ENCODE results near the gene NOS1. TPM values are rescaled to one million over a fixed set of nuclear protein-coding genes. Genes with fewer than 3 reads are reported as not detected.

The NOS1 gene
- total RNA-seq (not detected in 2 replicates), polyA plus RNA-seq (not detected in 2 replicates), polyA minus RNA-seq (not detected in 2 replicates), Bru-seq, nascent RNA (percentile 3 among the genes with signal in this experiment), BruChase-seq, experiment 1, labeled RNA remaining after a 6-hour chase (not detected), BruChase-seq, experiment 2, labeled RNA remaining after a 2-hour chase (not detected)
- polyA plus RNA-seq (2011; cell fraction: cytosol; rRNA removed), result 0.01 TPM in 1 of 2 replicates, not detected in the other
- polyA plus RNA-seq (2011; cell fraction: nucleus; rRNA removed), result 0.15 TPM in 1 of 2 replicates, not detected in the other
- polyA plus RNA-seq (2012), result not detected in 2 replicates
- not detected for polyA minus RNA-seq (2011; cell fraction: cytosol; rRNA and poly(A)+ RNA removed)
- 1.1 TPM in 1 of 2 replicates, not detected in the other for polyA minus RNA-seq (2011; cell fraction: nucleus; rRNA and poly(A)+ RNA removed)
- long read RNA-seq, result 0 reads

- ChIA-PET CTCF (interaction anchor here (1.0 kb wide), 1 partner anchor 476 kb away, joined by 3 read pairs; no protein-coding TSS in a partner anchor), POLR2A (no interaction called here)
- H3K27me3 ChIP-seq (ENCODE audit: control insufficient read depth in 2 of 2, insufficient read depth in 2 of 2, low read length in 2 of 2), result peaks cover 43 to 58% of the 10 kb centered on the region in 2 experiments
- FAIRE-seq (no peak), DNase-seq (ENCODE audit: low read depth, low spot score) (no peak)
- H3K27ac ChIP-seq (ENCODE audit: insufficient read depth, low read depth, low read length), result no peak within 1 kb of the TSS
- H3K36me3 ChIP-seq (ENCODE audit: control insufficient read depth in 2 of 2, extremely low read depth in 1 of 2, insufficient read depth in 2 of 2, low read length in 2 of 2), result no peaks in the 10 kb centered on the region
- H3K9me1 ChIP-seq (replicated peaks; ENCODE audit: control insufficient read depth, extremely low read depth, insufficient read depth, low read length), result no peaks in the 10 kb centered on the region
- dilution Hi-C loops (cut with MboI; ENCODE audit: extremely low pct_ligation_motif_present, low sequenced_read_pairs) (loop anchor here (25.0 kb wide), 1 partner anchor 476 kb away; no protein-coding TSS in a partner anchor), intact Hi-C loops (cut with micrococcal nuclease) (no loop called here)
- no peak within 1 kb of the TSS for H3K4me2 ChIP-seq (ENCODE audit: insufficient read depth, low read length)
- H2AFZ ChIP-seq (ENCODE audit: low read depth, low read length), result no peak within 1 kb of the TSS
- H3K9ac ChIP-seq (replicated peaks; ENCODE audit: extremely low read depth, insufficient read depth, low read length), result no peak within 1 kb of the TSS
- no peaks in the 10 kb centered on the region for H4K20me1 ChIP-seq (replicated peaks; ENCODE audit: control insufficient read depth, extremely low read depth, insufficient read depth, low read length)
- peak within 1 kb of the TSS in 1 of 3 experiments; percentile 11 for H3K4me3 ChIP-seq (replicated peaks in 1 of 3; ENCODE audit: insufficient read depth in 1 of 3, low read depth in 1 of 3, low read length in 3 of 3)
- no peaks in the 10 kb centered on the region for H3K4me1 ChIP-seq (ENCODE audit: control insufficient read depth, extremely low read depth, insufficient read depth, low read length)
- no peak for TF ChIP-seq CTCF (IDR thresholded peaks at IDR 0.05; ENCODE audit: extremely low read depth in 1 of 2, insufficient read depth in 1 of 2, low read depth in 1 of 2, low read length in 2 of 2)
- TF ChIP-seq POLR2AphosphoS5 (IDR thresholded peaks at IDR 0.05; ENCODE audit: insufficient read depth, low read depth, low read length), result no peak
- TF ChIP-seq JUN (IDR thresholded peaks at IDR 0.05; ENCODE audit: borderline replicate concordance, insufficient read depth, insufficient read length, low read depth), result no peak
- no peak for TF ChIP-seq MYC (IDR thresholded peaks at IDR 0.05; ENCODE audit: low read depth, low read length)
- TF ChIP-seq FOS (IDR thresholded peaks at IDR 0.05; ENCODE audit: borderline replicate concordance, insufficient read depth, low read length), result no peak
- H3K9me3 ChIP-seq (replicated peaks; ENCODE audit: control insufficient read depth, insufficient read depth, low read length), result no peaks in the 10 kb centered on the region
- no TSS peak for BruUV-seq (replicated peaks)
- no peaks in the 10 kb centered on the region for H3K79me2 ChIP-seq (ENCODE audit: control insufficient read depth, insufficient read depth, low read length)
Measured at GRCh38 chr12:117361347-117361751, at the start of gene NOS1. Gene NOS1, minus strand, starts transcription at chr12:117361626. Its CDS starts 30,557 bp downstream, at chr12:117331069.

Measured in endothelial cell of umbilical vein (primary cell).